HCT116 (cell line): ENCODE results near the gene ZNF775. TPM values are rescaled to one million over a fixed set of nuclear protein-coding genes. Genes with fewer than 3 reads are reported as not detected.

Experiments
- ATAC-seq: fragments of 200-7000 bp; cut with Tn5 transposase; 2 replicates; pipeline ENCODE4 v1.9.1; 2020; ENCODE audit warnings: mild to moderate bottlenecking, moderate library complexity
- BruUV-seq: library from RNA; stranded (reverse); fragments of 400-500 nt; replicated peaks from 2 replicates; lab custom pipeline; 2021; lab: Mats Ljungman, UMichigan
- CTCF ChIA-PET: fragments of 300-600 bp; sonication (Branson Sonifier 250); formaldehyde crosslinking; loops from one replicate; lab custom pipeline; 2021; ENCODE audit warnings: antibody characterized with exemption; lab: Charles Lee
- POLR2A ChIA-PET: fragments of 300-600, 350-600 bp; sonication (Branson Sonifier 250); formaldehyde crosslinking; loops from one replicate; lab custom pipeline; 2021; ENCODE audit warnings: antibody characterized with exemption; lab: Charles Lee
- RAD21 ChIA-PET, 2 experiments: fragments of 300-600 bp; sonication (Branson Sonifier 250); formaldehyde crosslinking; loops; one replicate each; lab custom pipeline; 2023; ENCODE audit warnings: low total read pairs in 2 of 2; ENCODE audit not compliant: uncharacterized antibody in 2 of 2, unreplicated experiment in 2 of 2, low non-redundant PET in 1 of 2; lab: Charles Lee
- DNase-seq: peaks from one replicate; pipeline ENCODE4 v3.0.0-alpha.2; 2010; ENCODE audit warnings: low read depth, low spot score
- H2AFZ ChIP-seq: fragments of 200-600 bp; shearing (Covaris generic), sonication (generic); 2 replicates; pipeline ENCODE4 v1.6.1; 2017; ENCODE audit warnings: low read depth, mixed run types, mixed read lengths, antibody characterized with exemption, low read length; ENCODE audit not compliant: poor library complexity, severe bottlenecking
- H3K27ac ChIP-seq: 2 replicates; pipeline ENCODE4 v1.5.1; 2012; ENCODE audit warnings: low read depth, low read length
- H3K27me3 ChIP-seq: fragments of 200-600 bp; sonication (generic); 2 replicates; pipeline ENCODE4 v1.6.1; 2016; ENCODE audit warnings: mixed run types, low read length, mixed read lengths; ENCODE audit not compliant: insufficient read depth
- H3K36me3 ChIP-seq, 2 experiments: fragments of 200-500 bp in 1 of 2; fragments of 200-600 bp in 1 of 2; sonication (Bioruptor generic) in 1 of 2; sonication (generic) in 1 of 2; 2 replicates each; pipeline versions ENCODE4 v1.5.1 to v1.6.1; 2014 to 2016; ENCODE audit warnings: low read length in 2 of 2, inconsistent platforms in 1 of 2, mixed read lengths in 1 of 2, mixed run types in 1 of 2; ENCODE audit not compliant: insufficient read depth in 2 of 2, control insufficient read depth in 1 of 2
- H3K4me1 ChIP-seq, 2 experiments: fragments of 200-600 bp in 1 of 2; sonication (generic) in 1 of 2; 2 replicates each; pipeline versions ENCODE4 v1.5.1 to v1.6.1; 2012 to 2017; ENCODE audit warnings: low read length in 2 of 2, inconsistent platforms in 1 of 2, mild to moderate bottlenecking in 1 of 2, mixed read lengths in 1 of 2, mixed run types in 1 of 2, moderate library complexity in 1 of 2; ENCODE audit not compliant: insufficient read depth in 2 of 2, control insufficient read depth in 1 of 2
- H3K4me2 ChIP-seq: fragments of 200-600 bp; sonication (generic); 2 replicates; pipeline ENCODE4 v1.6.1; 2017; ENCODE audit warnings: mixed run types, low read length, mixed read lengths
- H3K4me3 ChIP-seq, 2 experiments: fragments of 200-600 bp in 1 of 2; sonication (generic) in 1 of 2; replicated peaks in 1 of 2; 2 replicates each; pipeline ENCODE4 v1.5.1; 2011 to 2016; ENCODE audit warnings: low read length in 2 of 2, control low read depth in 1 of 2, low read depth in 1 of 2, mild to moderate bottlenecking in 1 of 2, mixed read lengths in 1 of 2, mixed run types in 1 of 2
- H3K79me2 ChIP-seq: fragments of 200-600 bp; sonication (generic); 2 replicates; pipeline ENCODE4 v1.6.1; 2017; ENCODE audit warnings: mild to moderate bottlenecking, mixed run types, low read length, moderate library complexity, mixed read lengths; ENCODE audit not compliant: insufficient read depth
- H3K9ac ChIP-seq: fragments of 200-600 bp; sonication (generic); 2 replicates; pipeline ENCODE4 v1.6.1; 2016; ENCODE audit warnings: low read length, mixed read lengths
- H3K9me2 ChIP-seq: fragments of 200-600 bp; sonication (generic), shearing (Covaris generic); 2 replicates; pipeline ENCODE4 v1.6.1; 2017; ENCODE audit warnings: mixed run types, mild to moderate bottlenecking, moderate library complexity; ENCODE audit not compliant: insufficient read depth
- H3K9me3 ChIP-seq, 2 experiments: fragments of 200-500 bp in 1 of 2; fragments of 200-600 bp in 1 of 2; sonication (Bioruptor generic) in 1 of 2; sonication (generic) in 1 of 2; 2 replicates each; pipeline ENCODE4 v1.6.1; 2014 to 2017; ENCODE audit warnings: low read length in 2 of 2, mixed read lengths in 2 of 2, inconsistent platforms in 1 of 2, low read depth in 1 of 2, mild to moderate bottlenecking in 1 of 2, mixed run types in 1 of 2, moderate library complexity in 1 of 2; ENCODE audit not compliant: control insufficient read depth in 1 of 2, insufficient read depth in 1 of 2
- H4K20me1 ChIP-seq: fragments of 200-600 bp; sonication (generic), shearing (Covaris generic); 2 replicates; pipeline ENCODE4 v1.6.1; 2017; ENCODE audit warnings: mixed run types, mild to moderate bottlenecking, moderate library complexity; ENCODE audit not compliant: insufficient read depth
- ATF3 ChIP-seq: IDR thresholded peaks from 2 replicates; pipeline ENCODE4 v1.6.1; 2012
- CBX3 ChIP-seq: IDR thresholded peaks from 2 replicates; pipeline ENCODE4 v1.6.1; 2012; ENCODE audit warnings: low read depth
- CTCF ChIP-seq, 3 experiments: fragments of 200-600 bp in 1 of 3; sonication (generic) in 1 of 3; IDR thresholded peaks in 2 of 3; conservative IDR thresholded peaks in 1 of 3; 2 replicates each; pipeline ENCODE4 v1.5.1; 2012 to 2017; ENCODE audit warnings: low read depth in 2 of 3, low read length in 2 of 3, antibody characterized with exemption in 1 of 3, borderline replicate concordance in 1 of 3, control low read depth in 1 of 3, mild to moderate bottlenecking in 1 of 3, mixed read lengths in 1 of 3, mixed run types in 1 of 3, moderate library complexity in 1 of 3; ENCODE audit not compliant: insufficient read depth in 1 of 3
- EZH2 ChIP-seq: fragments of 200-600 bp; sonication (generic); IDR thresholded peaks from 2 replicates; pipeline ENCODE4 v1.6.1; 2017; ENCODE audit warnings: antibody characterized with exemption, mixed run types
- EZH2phosphoT487 ChIP-seq: fragments of 200-600 bp; IDR thresholded peaks from 2 replicates; pipeline ENCODE4 v1.6.1; 2018; ENCODE audit warnings: antibody characterized with exemption, borderline replicate concordance
- JUND ChIP-seq: IDR thresholded peaks from 2 replicates; pipeline ENCODE4 v1.6.1; 2012
- POLR2A ChIP-seq: IDR thresholded peaks from 2 replicates; pipeline ENCODE4 v1.7.0; 2011; ENCODE audit warnings: borderline replicate concordance; ENCODE audit not compliant: insufficient read depth, insufficient read length; ENCODE audit errors: extremely low read depth
- REST ChIP-seq: IDR thresholded peaks from 2 replicates; pipeline ENCODE4 v1.6.1; 2012; ENCODE audit warnings: low read depth
- SRF ChIP-seq: IDR thresholded peaks from 2 replicates; pipeline ENCODE4 v1.6.1; 2012; ENCODE audit warnings: low read depth
- TCF7L2 ChIP-seq: IDR thresholded peaks from 2 replicates; pipeline ENCODE4 v1.7.0; 2011; ENCODE audit warnings: borderline replicate concordance, inconsistent platforms; ENCODE audit not compliant: insufficient read depth, insufficient read length; ENCODE audit errors: extremely low read depth
- ZFX ChIP-seq: fragments of 450-650 bp; IDR thresholded peaks from 2 replicates; pipeline ENCODE4 v1.6.1; 2017
- ZNF274 ChIP-seq: fragments of 200-500 bp; sonication (Bioruptor generic); IDR thresholded peaks from 2 replicates; pipeline ENCODE4 v1.6.1; 2014; ENCODE audit warnings: mild to moderate bottlenecking, low read depth, low read length, inconsistent platforms
- intact Hi-C: fragments of 100-400 bp; cut with micrococcal nuclease; formaldehyde crosslinking; loops from 2 replicates; pipeline ENCODE4 v1.10.0; 2022
- total RNA-seq: library from RNA; stranded (reverse); gene quantifications from one replicate; pipeline ENCODE4 v1.2.1, GENCODE V29; 2021; ENCODE audit not compliant: unreplicated experiment

ZNF775 gene
- total RNA-seq, 1 experiment from 2014 or later = 4.5 TPM

- POLR2A ChIA-PET = no interaction called here
- TF ChIP-seq POLR2A (no peak), SRF (no peak), ATF3 (no peak), JUND (no peak), ZFX (no peak), CBX3 (no peak), TCF7L2 (no peak), CTCF (IDR thresholded peaks at IDR 0.05 in 2 of 3, conservative IDR thresholded peaks at IDR 0.05 in 1 of 3; ENCODE audit: borderline replicate concordance in 1 of 3, insufficient read depth in 1 of 3, low read depth in 2 of 3, low read length in 2 of 3) (no peak), EZH2 (no peak), EZH2phosphoT487 (no peak), REST (no peak), ZNF274 (no peak)
- TF ChIP-seq, all 23 proteins: peak for 0
- ATAC-seq (no peak), DNase-seq (no peak)
- H3K79me2 ChIP-seq = no peaks in the 10 kb centered on the region
- H3K4me2 ChIP-seq = no peak overlapping the region
- H3K27ac ChIP-seq = no peak overlapping the region
- no peak overlapping the region for H3K9ac ChIP-seq
- ChIA-PET CTCF (no interaction called here), RAD21 (no interaction called here)
- H3K4me3 ChIP-seq = no peak overlapping the region
- H3K27me3 ChIP-seq = no peaks in the 10 kb centered on the region
- intact Hi-C loops = no loop called here
- BruUV-seq = no TSS peak
- no peaks in the 10 kb centered on the region for H3K9me2 ChIP-seq
- H3K4me1 ChIP-seq = peaks cover 5 to 7% of the 10 kb centered on the region in 2 experiments; a peak in 3 of 4 replicates
- H3K9me3 ChIP-seq = no peaks in the 10 kb centered on the region
- no peaks in the 10 kb centered on the region for H4K20me1 ChIP-seq
- H3K36me3 ChIP-seq = peaks cover 0 to 3% of the 10 kb centered on the region in 2 experiments; a peak in 1 of 4 replicates
- no peak overlapping the region for H2AFZ ChIP-seq
Observed at GRCh38 chr7:150329331-150330120, 49.6 kb upstream of the ZNF775 start.
